Measurements from ENCODE around the gene ASIC1. TPM values are rescaled to one million over a fixed set of nuclear protein-coding genes. Genes with fewer than 3 reads are reported as not detected.
A peak's percentile ranks its signal among the peaks of the same experiment; 100 is the strongest.

ASIC1 gene
- total and polyA plus RNA-seq, 2 of the 13 experiments (the other 11 are each of a cell fraction or from before 2014, with no cell fraction given) = 0.44 to 1.5 TPM

DNA sequence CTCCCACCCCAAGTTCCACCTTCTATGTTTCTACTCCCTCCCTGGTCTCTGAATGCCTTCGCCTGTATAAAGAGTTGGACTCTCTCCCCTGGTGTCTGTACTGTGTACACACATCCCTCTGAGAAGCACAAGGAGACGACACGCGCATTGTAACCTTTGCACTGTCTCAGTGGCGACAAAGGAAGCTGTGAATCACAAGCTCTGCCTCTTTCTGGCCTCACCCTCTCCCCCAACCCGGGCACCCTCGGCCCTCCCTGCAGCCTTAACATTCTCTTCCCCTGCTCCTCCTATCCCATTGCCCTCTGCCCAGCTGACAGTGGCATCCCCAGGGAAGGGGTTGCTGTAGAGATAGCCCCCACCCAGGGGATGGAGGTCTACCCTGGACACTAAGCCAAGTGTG, 25.2 kb downstream of the ASIC1 start (continued):
- peak; percentile 53; the same call in 1 of the 2 replicates for TF ChIP-seq HOXA3 (CRISPR knock-in tag; IDR thresholded peaks at IDR 0.05)
- no peak for TF ChIP-seq ZNF232 (CRISPR knock-in tag; IDR thresholded peaks at IDR 0.05; ENCODE audit: borderline replicate concordance)
- no peak for TF ChIP-seq ZNF253 (CRISPR knock-in tag; IDR thresholded peaks at IDR 0.05; ENCODE audit: borderline replicate concordance)
- TF ChIP-seq TBL1XR1 (IDR thresholded peaks at IDR 0.05; ENCODE audit: borderline replicate concordance, low read length, partially characterized antibody) = no peak
- TF ChIP-seq ZNF572 (CRISPR knock-in tag; IDR thresholded peaks at IDR 0.05) = no peak
- no peak for TF ChIP-seq CEBPB (IDR thresholded peaks at IDR 0.05; ENCODE audit: borderline replicate concordance, low read depth, low read length)
- TF ChIP-seq ZNF335 (CRISPR knock-in tag; IDR thresholded peaks at IDR 0.05) = peak; percentile 40; the same call in 1 of the 2 replicates
- TF ChIP-seq MTA3 (CRISPR knock-in tag; IDR thresholded peaks at IDR 0.05) = no peak
- no peak for TF ChIP-seq ZNF777 (CRISPR knock-in tag; IDR thresholded peaks at IDR 0.05)
- TF ChIP-seq ZNF619 (CRISPR knock-in tag; IDR thresholded peaks at IDR 0.05) = no peak
- TF ChIP-seq ZIK1 (CRISPR knock-in tag; IDR thresholded peaks at IDR 0.05; ENCODE audit: borderline replicate concordance, low read depth) = no peak
- TF ChIP-seq SRY (CRISPR knock-in tag; IDR thresholded peaks at IDR 0.05) = no peak
- TF ChIP-seq, protein P1, sequence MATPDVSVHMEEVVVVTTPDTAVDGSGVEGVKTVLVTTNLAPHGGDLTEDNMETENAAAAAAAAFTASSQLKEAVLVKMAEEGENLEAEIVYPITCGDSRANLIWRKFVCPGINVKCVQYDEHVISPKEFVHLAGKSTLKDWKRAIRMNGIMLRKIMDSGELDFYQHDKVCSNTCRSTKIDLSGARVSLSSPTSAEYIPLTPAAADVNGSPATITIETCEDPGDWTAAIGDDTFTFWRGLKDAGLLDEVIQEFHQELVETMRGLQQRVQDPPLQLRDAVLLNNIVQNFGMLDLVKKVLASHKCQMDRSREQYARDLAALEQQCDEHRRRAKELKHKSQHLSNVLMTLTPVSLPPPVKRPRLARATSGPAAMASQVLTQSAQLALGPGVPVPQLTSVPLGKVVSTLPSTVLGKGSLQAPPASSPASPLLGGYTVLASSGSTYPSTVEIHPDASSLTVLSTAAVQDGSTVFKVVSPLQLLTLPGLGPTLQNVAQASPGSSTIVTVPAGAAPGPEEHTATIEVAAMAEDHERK (CRISPR knock-in tag; IDR thresholded peaks at IDR 0.05; ENCODE audit: low read depth) = no peak
- no peak for TF ChIP-seq ZFP41 (CRISPR knock-in tag; IDR thresholded peaks at IDR 0.05; ENCODE audit: borderline replicate concordance)
- TF ChIP-seq, protein P2, sequence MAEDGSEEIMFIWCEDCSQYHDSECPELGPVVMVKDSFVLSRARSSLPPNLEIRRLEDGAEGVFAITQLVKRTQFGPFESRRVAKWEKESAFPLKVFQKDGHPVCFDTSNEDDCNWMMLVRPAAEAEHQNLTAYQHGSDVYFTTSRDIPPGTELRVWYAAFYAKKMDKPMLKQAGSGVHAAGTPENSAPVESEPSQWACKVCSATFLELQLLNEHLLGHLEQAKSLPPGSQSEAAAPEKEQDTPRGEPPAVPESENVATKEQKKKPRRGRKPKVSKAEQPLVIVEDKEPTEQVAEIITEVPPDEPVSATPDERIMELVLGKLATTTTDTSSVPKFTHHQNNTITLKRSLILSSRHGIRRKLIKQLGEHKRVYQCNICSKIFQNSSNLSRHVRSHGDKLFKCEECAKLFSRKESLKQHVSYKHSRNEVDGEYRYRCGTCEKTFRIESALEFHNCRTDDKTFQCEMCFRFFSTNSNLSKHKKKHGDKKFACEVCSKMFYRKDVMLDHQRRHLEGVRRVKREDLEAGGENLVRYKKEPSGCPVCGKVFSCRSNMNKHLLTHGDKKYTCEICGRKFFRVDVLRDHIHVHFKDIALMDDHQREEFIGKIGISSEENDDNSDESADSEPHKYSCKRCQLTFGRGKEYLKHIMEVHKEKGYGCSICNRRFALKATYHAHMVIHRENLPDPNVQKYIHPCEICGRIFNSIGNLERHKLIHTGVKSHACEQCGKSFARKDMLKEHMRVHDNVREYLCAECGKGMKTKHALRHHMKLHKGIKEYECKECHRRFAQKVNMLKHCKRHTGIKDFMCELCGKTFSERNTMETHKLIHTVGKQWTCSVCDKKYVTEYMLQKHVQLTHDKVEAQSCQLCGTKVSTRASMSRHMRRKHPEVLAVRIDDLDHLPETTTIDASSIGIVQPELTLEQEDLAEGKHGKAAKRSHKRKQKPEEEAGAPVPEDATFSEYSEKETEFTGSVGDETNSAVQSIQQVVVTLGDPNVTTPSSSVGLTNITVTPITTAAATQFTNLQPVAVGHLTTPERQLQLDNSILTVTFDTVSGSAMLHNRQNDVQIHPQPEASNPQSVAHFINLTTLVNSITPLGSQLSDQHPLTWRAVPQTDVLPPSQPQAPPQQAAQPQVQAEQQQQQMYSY (CRISPR knock-in tag; IDR thresholded peaks at IDR 0.05) = no peak
- no peak for TF ChIP-seq ZSCAN22 (CRISPR knock-in tag; IDR thresholded peaks at IDR 0.05)
- TF ChIP-seq, protein P3, sequence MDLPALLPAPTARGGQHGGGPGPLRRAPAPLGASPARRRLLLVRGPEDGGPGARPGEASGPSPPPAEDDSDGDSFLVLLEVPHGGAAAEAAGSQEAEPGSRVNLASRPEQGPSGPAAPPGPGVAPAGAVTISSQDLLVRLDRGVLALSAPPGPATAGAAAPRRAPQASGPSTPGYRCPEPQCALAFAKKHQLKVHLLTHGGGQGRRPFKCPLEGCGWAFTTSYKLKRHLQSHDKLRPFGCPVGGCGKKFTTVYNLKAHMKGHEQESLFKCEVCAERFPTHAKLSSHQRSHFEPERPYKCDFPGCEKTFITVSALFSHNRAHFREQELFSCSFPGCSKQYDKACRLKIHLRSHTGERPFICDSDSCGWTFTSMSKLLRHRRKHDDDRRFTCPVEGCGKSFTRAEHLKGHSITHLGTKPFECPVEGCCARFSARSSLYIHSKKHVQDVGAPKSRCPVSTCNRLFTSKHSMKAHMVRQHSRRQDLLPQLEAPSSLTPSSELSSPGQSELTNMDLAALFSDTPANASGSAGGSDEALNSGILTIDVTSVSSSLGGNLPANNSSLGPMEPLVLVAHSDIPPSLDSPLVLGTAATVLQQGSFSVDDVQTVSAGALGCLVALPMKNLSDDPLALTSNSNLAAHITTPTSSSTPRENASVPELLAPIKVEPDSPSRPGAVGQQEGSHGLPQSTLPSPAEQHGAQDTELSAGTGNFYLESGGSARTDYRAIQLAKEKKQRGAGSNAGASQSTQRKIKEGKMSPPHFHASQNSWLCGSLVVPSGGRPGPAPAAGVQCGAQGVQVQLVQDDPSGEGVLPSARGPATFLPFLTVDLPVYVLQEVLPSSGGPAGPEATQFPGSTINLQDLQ (CRISPR knock-in tag; IDR thresholded peaks at IDR 0.05) = no peak
- no peak for TF ChIP-seq ZNF678 (CRISPR knock-in tag; IDR thresholded peaks at IDR 0.05)
- TF ChIP-seq, protein P4, sequence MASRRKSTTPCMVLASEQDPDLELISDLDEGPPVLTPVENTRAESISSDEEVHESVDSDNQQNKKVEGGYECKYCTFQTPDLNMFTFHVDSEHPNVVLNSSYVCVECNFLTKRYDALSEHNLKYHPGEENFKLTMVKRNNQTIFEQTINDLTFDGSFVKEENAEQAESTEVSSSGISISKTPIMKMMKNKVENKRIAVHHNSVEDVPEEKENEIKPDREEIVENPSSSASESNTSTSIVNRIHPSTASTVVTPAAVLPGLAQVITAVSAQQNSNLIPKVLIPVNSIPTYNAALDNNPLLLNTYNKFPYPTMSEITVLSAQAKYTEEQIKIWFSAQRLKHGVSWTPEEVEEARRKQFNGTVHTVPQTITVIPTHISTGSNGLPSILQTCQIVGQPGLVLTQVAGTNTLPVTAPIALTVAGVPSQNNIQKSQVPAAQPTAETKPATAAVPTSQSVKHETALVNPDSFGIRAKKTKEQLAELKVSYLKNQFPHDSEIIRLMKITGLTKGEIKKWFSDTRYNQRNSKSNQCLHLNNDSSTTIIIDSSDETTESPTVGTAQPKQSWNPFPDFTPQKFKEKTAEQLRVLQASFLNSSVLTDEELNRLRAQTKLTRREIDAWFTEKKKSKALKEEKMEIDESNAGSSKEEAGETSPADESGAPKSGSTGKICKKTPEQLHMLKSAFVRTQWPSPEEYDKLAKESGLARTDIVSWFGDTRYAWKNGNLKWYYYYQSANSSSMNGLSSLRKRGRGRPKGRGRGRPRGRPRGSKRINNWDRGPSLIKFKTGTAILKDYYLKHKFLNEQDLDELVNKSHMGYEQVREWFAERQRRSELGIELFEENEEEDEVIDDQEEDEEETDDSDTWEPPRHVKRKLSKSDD (CRISPR knock-in tag; IDR thresholded peaks at IDR 0.05; ENCODE audit: low read depth) = no peak

All from HepG2 (cell line).